Measurements from ENCODE around the gene MYO15A.

The MYO15A gene

GRCh38 chr17:18187821-18188761 is 79.5 kb downstream of the MYO15A start:
- no peak overlapping the region for H3K27ac ChIP-seq (ENCODE audit: low read depth, low read length)
- 93% methylated on average over 9 of the region's 9 CpGs for WGBS

GRCh38 chr17:18190628-18191235 is 82.2 kb downstream of the MYO15A start:
- H3K4me3 ChIP-seq (ENCODE audit: low read length): no peak overlapping the region
- no peak overlapping the region for H3K27ac ChIP-seq (ENCODE audit: low read depth, low read length)
- H3K36me3 ChIP-seq (ENCODE audit: insufficient read depth, low read length): peaks cover 53% of the 10 kb centered on the region
- WGBS: 92% methylated on average over 3 of the region's 3 CpGs
- H3K27me3 ChIP-seq (ENCODE audit: insufficient read depth, low read length): no peaks in the 10 kb centered on the region
- H3K4me1 ChIP-seq (ENCODE audit: insufficient read depth, low read length): peaks cover 19% of the 10 kb centered on the region
- H3K9ac ChIP-seq (ENCODE audit: low read depth, low read length): no peak overlapping the region
- H3K9me3 ChIP-seq (ENCODE audit: insufficient read depth, low read depth, low read length): no peaks in the 10 kb centered on the region

More at GRCh38 chr17:18187821-18188761, 79.5 kb downstream of the MYO15A start:
- H3K36me3 ChIP-seq (ENCODE audit: insufficient read depth, low read length): peaks cover 38% of the 10 kb centered on the region
- no peak overlapping the region; the same call in 1 of the 2 replicates for H3K9ac ChIP-seq (ENCODE audit: low read depth, low read length)
- H3K4me1 ChIP-seq (ENCODE audit: insufficient read depth, low read length): peaks cover 27% of the 10 kb centered on the region
- no peaks in the 10 kb centered on the region for H3K27me3 ChIP-seq (ENCODE audit: insufficient read depth, low read length)
- H3K4me3 ChIP-seq (ENCODE audit: low read length): no peak overlapping the region
- H3K9me3 ChIP-seq (ENCODE audit: insufficient read depth, low read depth, low read length): no peaks in the 10 kb centered on the region

- Histone ChIP-seq H3K27ac (ENCODE audit: low read depth, low read length) (no peak overlapping the region), H3K36me3 (ENCODE audit: insufficient read depth, low read length) (peaks cover 56% of the 10 kb centered on the region), H3K9ac (ENCODE audit: low read depth, low read length) (no peak overlapping the region), H3K27me3 (ENCODE audit: insufficient read depth, low read length) (no peaks in the 10 kb centered on the region), H3K4me3 (ENCODE audit: low read length) (no peak overlapping the region), H3K4me1 (ENCODE audit: insufficient read depth, low read length) (peaks cover 13% of the 10 kb centered on the region), H3K9me3 (ENCODE audit: insufficient read depth, low read depth, low read length) (no peaks in the 10 kb centered on the region)
- 91% methylated on average over 3 of the region's 3 CpGs for WGBS
Measured at GRCh38 chr17:18191236-18191667, 82.7 kb downstream of the MYO15A start.

- 88% methylated on average over 2 of the region's 2 CpGs for WGBS
- Histone ChIP-seq H3K9ac (ENCODE audit: low read depth, low read length) (no peak overlapping the region), H3K4me1 (ENCODE audit: insufficient read depth, low read length) (peaks cover 8% of the 10 kb centered on the region; the same call in 1 of the 2 replicates), H3K27me3 (ENCODE audit: insufficient read depth, low read length) (no peaks in the 10 kb centered on the region), H3K4me3 (ENCODE audit: low read length) (no peak overlapping the region), H3K9me3 (ENCODE audit: insufficient read depth, low read depth, low read length) (no peaks in the 10 kb centered on the region), H3K27ac (ENCODE audit: low read depth, low read length) (no peak overlapping the region), H3K36me3 (ENCODE audit: insufficient read depth, low read length) (peaks cover 58% of the 10 kb centered on the region)
Measured at GRCh38 chr17:18191967-18192366, 83.4 kb downstream of the MYO15A start.

GRCh38 chr17:18194394-18194793 is 85.8 kb downstream of the MYO15A start:
- no peak overlapping the region for H3K27ac ChIP-seq (ENCODE audit: low read depth, low read length)
- WGBS: 98% methylated on average over 4 of the region's 4 CpGs
- H3K4me3 ChIP-seq (ENCODE audit: low read length): no peak overlapping the region
- no peaks in the 10 kb centered on the region for H3K27me3 ChIP-seq (ENCODE audit: insufficient read depth, low read length)
- peaks cover 63% of the 10 kb centered on the region for H3K36me3 ChIP-seq (ENCODE audit: insufficient read depth, low read length)
- H3K9ac ChIP-seq (ENCODE audit: low read depth, low read length): no peak overlapping the region
- H3K9me3 ChIP-seq (ENCODE audit: insufficient read depth, low read depth, low read length): no peaks in the 10 kb centered on the region
- no peaks in the 10 kb centered on the region for H3K4me1 ChIP-seq (ENCODE audit: insufficient read depth, low read length)

GRCh38 chr17:18194804-18195203 is 86.2 kb downstream of the MYO15A start:
- H3K9ac ChIP-seq (ENCODE audit: low read depth, low read length): no peak overlapping the region
- no peak overlapping the region for H3K4me3 ChIP-seq (ENCODE audit: low read length)
- WGBS: 97% methylated on average over 4 of the region's 4 CpGs
- H3K27me3 ChIP-seq (ENCODE audit: insufficient read depth, low read length): no peaks in the 10 kb centered on the region
- H3K27ac ChIP-seq (ENCODE audit: low read depth, low read length): no peak overlapping the region
- H3K4me1 ChIP-seq (ENCODE audit: insufficient read depth, low read length): no peaks in the 10 kb centered on the region
- H3K9me3 ChIP-seq (ENCODE audit: insufficient read depth, low read depth, low read length): no peaks in the 10 kb centered on the region
- H3K36me3 ChIP-seq (ENCODE audit: insufficient read depth, low read length): peaks cover 64% of the 10 kb centered on the region

GRCh38 chr17:18195246-18195645 is 86.7 kb downstream of the MYO15A start:
- H3K36me3 ChIP-seq (ENCODE audit: insufficient read depth, low read length): peaks cover 66% of the 10 kb centered on the region
- H3K9me3 ChIP-seq (ENCODE audit: insufficient read depth, low read depth, low read length): no peaks in the 10 kb centered on the region
- H3K27ac ChIP-seq (ENCODE audit: low read depth, low read length): no peak overlapping the region
- no peaks in the 10 kb centered on the region for H3K27me3 ChIP-seq (ENCODE audit: insufficient read depth, low read length)
- H3K9ac ChIP-seq (ENCODE audit: low read depth, low read length): no peak overlapping the region
- H3K4me1 ChIP-seq (ENCODE audit: insufficient read depth, low read length): 0 out of 2 replicates have a peak, but pooled peaks cover under 1% of the 10 kb centered on the region
- H3K4me3 ChIP-seq (ENCODE audit: low read length): no peak overlapping the region
- 95% methylated on average over 4 of the region's 5 CpGs for WGBS

GRCh38 chr17:18197535-18198194 is 89.1 kb downstream of the MYO15A start:
- peaks cover 70% of the 10 kb centered on the region for H3K36me3 ChIP-seq (ENCODE audit: insufficient read depth, low read length)
- 93% methylated on average over 3 of the region's 3 CpGs for WGBS
- no peak overlapping the region for H3K27ac ChIP-seq (ENCODE audit: low read depth, low read length)
- no peaks in the 10 kb centered on the region for H3K9me3 ChIP-seq (ENCODE audit: insufficient read depth, low read depth, low read length)
- H3K4me3 ChIP-seq (ENCODE audit: low read length): no peak overlapping the region
- H3K27me3 ChIP-seq (ENCODE audit: insufficient read depth, low read length): no peaks in the 10 kb centered on the region
- 0 out of 2 replicates have a peak, but pooled peaks cover 10% of the 10 kb centered on the region for H3K4me1 ChIP-seq (ENCODE audit: insufficient read depth, low read length)
- no peak overlapping the region for H3K9ac ChIP-seq (ENCODE audit: low read depth, low read length)

GRCh38 chr17:18198530-18198929 is 90.0 kb downstream of the MYO15A start:
- H3K27ac ChIP-seq (ENCODE audit: low read depth, low read length): no peak overlapping the region
- H3K4me3 ChIP-seq (ENCODE audit: low read length): no peak overlapping the region
- H3K36me3 ChIP-seq (ENCODE audit: insufficient read depth, low read length): peaks cover 66% of the 10 kb centered on the region
- H3K27me3 ChIP-seq (ENCODE audit: insufficient read depth, low read length): no peaks in the 10 kb centered on the region
- 0 out of 2 replicates have a peak, but pooled peaks cover 10% of the 10 kb centered on the region for H3K4me1 ChIP-seq (ENCODE audit: insufficient read depth, low read length)
- 95% methylated on average over 4 of the region's 4 CpGs for WGBS
- H3K9ac ChIP-seq (ENCODE audit: low read depth, low read length): no peak overlapping the region
- H3K9me3 ChIP-seq (ENCODE audit: insufficient read depth, low read depth, low read length): no peaks in the 10 kb centered on the region

- H3K9me3 ChIP-seq (ENCODE audit: insufficient read depth, low read depth, low read length): no peaks in the 10 kb centered on the region
- no peak overlapping the region for H3K9ac ChIP-seq (ENCODE audit: low read depth, low read length)
- H3K4me1 ChIP-seq (ENCODE audit: insufficient read depth, low read length): 0 out of 2 replicates have a peak, but pooled peaks cover 10% of the 10 kb centered on the region
- 93% methylated on average over 4 of the region's 4 CpGs for WGBS
- H3K27ac ChIP-seq (ENCODE audit: low read depth, low read length): no peak overlapping the region
- H3K36me3 ChIP-seq (ENCODE audit: insufficient read depth, low read length): peaks cover 58% of the 10 kb centered on the region
- H3K27me3 ChIP-seq (ENCODE audit: insufficient read depth, low read length): no peaks in the 10 kb centered on the region
- no peak overlapping the region for H3K4me3 ChIP-seq (ENCODE audit: low read length)
Measured at GRCh38 chr17:18201108-18201507, 92.6 kb downstream of the MYO15A start.

GRCh38 chr17:18203308-18203707 is 94.8 kb downstream of the MYO15A start:
- peaks cover 57% of the 10 kb centered on the region for H3K36me3 ChIP-seq (ENCODE audit: insufficient read depth, low read length)
- H3K27me3 ChIP-seq (ENCODE audit: insufficient read depth, low read length): no peaks in the 10 kb centered on the region
- H3K4me1 ChIP-seq (ENCODE audit: insufficient read depth, low read length): 0 out of 2 replicates have a peak, but pooled peaks cover 10% of the 10 kb centered on the region
- no peak overlapping the region for H3K27ac ChIP-seq (ENCODE audit: low read depth, low read length)
- no peak overlapping the region for H3K9ac ChIP-seq (ENCODE audit: low read depth, low read length)
- no peaks in the 10 kb centered on the region for H3K9me3 ChIP-seq (ENCODE audit: insufficient read depth, low read depth, low read length)
- 54% methylated on average over 7 of the region's 7 CpGs for WGBS
- no peak overlapping the region for H3K4me3 ChIP-seq (ENCODE audit: low read length)

Data from HUES64 (cell line).